ENCODE results near the gene ANGPT4. TPM values are rescaled to one million over a fixed set of nuclear protein-coding genes. Genes with fewer than 3 reads are reported as not detected.

ANGPT4 gene, protein sequence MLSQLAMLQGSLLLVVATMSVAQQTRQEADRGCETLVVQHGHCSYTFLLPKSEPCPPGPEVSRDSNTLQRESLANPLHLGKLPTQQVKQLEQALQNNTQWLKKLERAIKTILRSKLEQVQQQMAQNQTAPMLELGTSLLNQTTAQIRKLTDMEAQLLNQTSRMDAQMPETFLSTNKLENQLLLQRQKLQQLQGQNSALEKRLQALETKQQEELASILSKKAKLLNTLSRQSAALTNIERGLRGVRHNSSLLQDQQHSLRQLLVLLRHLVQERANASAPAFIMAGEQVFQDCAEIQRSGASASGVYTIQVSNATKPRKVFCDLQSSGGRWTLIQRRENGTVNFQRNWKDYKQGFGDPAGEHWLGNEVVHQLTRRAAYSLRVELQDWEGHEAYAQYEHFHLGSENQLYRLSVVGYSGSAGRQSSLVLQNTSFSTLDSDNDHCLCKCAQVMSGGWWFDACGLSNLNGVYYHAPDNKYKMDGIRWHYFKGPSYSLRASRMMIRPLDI
- not detected for polyA plus RNA-seq (2012; ENCODE audit: low read depth, missing spikeins)

DNA sequence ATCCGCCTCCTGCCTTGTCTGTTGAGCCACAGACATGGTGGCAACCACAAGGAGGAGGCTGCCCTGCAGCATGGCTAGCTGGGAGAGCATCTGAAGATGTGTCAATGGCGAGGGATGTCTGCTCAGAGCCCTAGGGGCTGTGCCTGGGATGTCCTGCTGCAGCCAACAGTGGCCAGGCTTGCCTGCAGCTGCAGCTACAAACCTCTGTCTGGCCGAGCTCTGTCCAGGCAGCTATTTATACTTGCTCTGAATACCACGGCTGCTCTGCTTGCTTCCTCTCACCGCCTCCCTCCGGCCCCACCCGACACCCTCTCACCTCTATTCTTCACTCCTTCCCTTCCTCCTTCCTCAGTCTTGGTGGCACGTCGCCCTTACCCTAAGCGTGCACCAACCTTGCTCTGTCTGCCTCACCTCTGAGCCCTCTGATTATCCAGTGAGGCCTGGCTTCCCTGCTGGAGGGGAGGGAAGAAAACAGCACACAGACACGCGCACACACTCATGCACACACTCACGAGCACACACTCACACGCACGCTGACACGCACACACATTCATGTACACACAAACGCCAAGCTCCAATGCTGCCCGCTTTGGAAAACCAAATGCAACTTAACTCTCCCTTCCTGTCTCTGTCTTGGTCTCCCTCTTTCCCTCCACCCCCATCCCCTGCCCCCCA, at the start of gene ANGPT4:
TSS of gene ANGPT4 (minus strand) at position 210 of the 675 bp plus-strand sequence. CDS start at position 90, 120 bp downstream.
- FAIRE-seq (no peak), DNase-seq (ENCODE audit: insufficient read length, low spot score) (no peak)
- TF ChIP-seq SPI1 (IDR thresholded peaks at IDR 0.05; ENCODE audit: low read depth, low read length) (no peak), POU2F2 (IDR thresholded peaks at IDR 0.05; ENCODE audit: low read depth, low read length) (no peak), POLR2A (IDR thresholded peaks at IDR 0.05; ENCODE audit: low read depth, low read length) (no peak), POLR2AphosphoS5 (IDR thresholded peaks at IDR 0.05; ENCODE audit: low read depth, low read length) (no peak), PAX5 (IDR thresholded peaks at IDR 0.05; ENCODE audit: insufficient read depth, low read length, severe bottlenecking) (no peak)

DNA sequence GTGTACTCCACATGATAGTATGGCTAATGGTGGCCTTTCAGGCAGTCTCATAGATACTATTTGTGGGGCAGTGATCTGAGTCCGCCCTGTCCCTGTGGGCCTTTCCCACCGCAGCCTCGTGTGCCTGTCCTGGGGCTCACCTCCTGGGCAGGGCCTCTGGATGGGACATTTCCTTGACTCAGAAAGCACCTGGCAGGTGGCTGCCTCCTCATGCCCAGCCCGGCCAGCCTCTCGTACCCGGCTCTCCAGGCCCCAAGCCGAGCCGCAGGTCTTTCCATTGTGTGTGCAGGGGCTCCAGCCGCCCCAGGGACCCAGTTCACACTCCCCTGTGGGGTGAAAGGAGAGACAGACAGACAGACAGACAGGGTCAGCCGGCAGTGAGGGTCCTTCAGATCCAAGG, 47.7 kb upstream of the ANGPT4 start:
- FAIRE-seq (no peak), DNase-seq (ENCODE audit: insufficient read length, low spot score) (no peak)
- TF ChIP-seq PAX5 (IDR thresholded peaks at IDR 0.05; ENCODE audit: insufficient read depth, low read length, severe bottlenecking) (no peak), POLR2AphosphoS5 (IDR thresholded peaks at IDR 0.05; ENCODE audit: low read depth, low read length) (no peak), TAF1 (IDR thresholded peaks at IDR 0.05; ENCODE audit: low read depth, low read length) (no peak), POU2F2 (IDR thresholded peaks at IDR 0.05; ENCODE audit: low read depth, low read length) (no peak), POLR2A (IDR thresholded peaks at IDR 0.05; ENCODE audit: low read depth, low read length) (no peak), SPI1 (IDR thresholded peaks at IDR 0.05; ENCODE audit: low read depth, low read length) (no peak)

DNA sequence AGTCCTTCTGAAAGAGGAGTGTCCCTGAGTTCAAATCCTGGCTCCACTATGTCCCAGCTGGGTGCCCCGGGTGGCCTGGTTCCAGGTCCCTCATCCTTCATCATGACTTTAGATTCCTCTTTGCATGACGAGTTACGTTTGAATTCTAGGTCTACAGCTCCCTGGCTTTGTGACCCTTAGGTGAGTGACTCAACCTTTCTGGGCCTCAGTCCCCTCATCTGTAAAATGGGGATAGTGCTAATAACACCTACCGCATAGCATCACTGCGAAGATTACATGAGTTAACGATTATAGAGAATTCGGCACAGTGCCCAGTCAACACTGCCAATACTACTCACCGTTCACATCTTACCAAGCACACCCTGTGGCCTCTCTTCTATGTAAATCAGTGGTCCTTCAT, 46.5 kb upstream of the ANGPT4 start:
- FAIRE-seq = no peak
- DNase-seq (ENCODE audit: insufficient read length, low spot score) = no peak
- TF ChIP-seq POU2F2 (IDR thresholded peaks at IDR 0.05; ENCODE audit: low read depth, low read length) = no peak
- TF ChIP-seq TAF1 (IDR thresholded peaks at IDR 0.05; ENCODE audit: low read depth, low read length) = no peak
- no peak for TF ChIP-seq POLR2A (IDR thresholded peaks at IDR 0.05; ENCODE audit: low read depth, low read length)
- no peak for TF ChIP-seq PAX5 (IDR thresholded peaks at IDR 0.05; ENCODE audit: insufficient read depth, low read length, severe bottlenecking)
- TF ChIP-seq POLR2AphosphoS5 (IDR thresholded peaks at IDR 0.05; ENCODE audit: low read depth, low read length) = no peak
- no peak for TF ChIP-seq SPI1 (IDR thresholded peaks at IDR 0.05; ENCODE audit: low read depth, low read length)

DNA sequence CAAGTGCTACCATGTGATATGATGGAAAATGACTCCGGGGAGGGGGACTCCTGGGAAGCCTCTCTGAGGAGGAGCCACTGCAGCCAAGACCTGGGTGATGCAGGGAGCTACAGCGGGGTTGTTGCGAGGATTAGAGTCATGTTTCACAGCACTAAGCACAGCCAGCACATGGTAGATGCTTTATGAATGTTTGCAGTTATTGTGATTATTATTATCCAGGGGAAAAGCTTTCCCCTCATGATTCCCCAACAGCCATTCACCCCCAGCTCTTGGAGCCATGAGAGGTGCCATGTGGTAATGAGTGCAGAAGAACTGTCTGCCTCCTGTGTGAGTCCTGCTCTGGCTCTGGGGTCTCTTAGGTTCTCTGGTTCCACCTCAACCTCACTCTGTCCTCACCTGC, 46.1 kb upstream of the ANGPT4 start:
- FAIRE-seq (no peak), DNase-seq (ENCODE audit: insufficient read length, low spot score) (no peak)
- TF ChIP-seq SPI1 (IDR thresholded peaks at IDR 0.05; ENCODE audit: low read depth, low read length) (no peak), POLR2A (IDR thresholded peaks at IDR 0.05; ENCODE audit: low read depth, low read length) (no peak), POLR2AphosphoS5 (IDR thresholded peaks at IDR 0.05; ENCODE audit: low read depth, low read length) (no peak), PAX5 (IDR thresholded peaks at IDR 0.05; ENCODE audit: insufficient read depth, low read length, severe bottlenecking) (no peak), POU2F2 (IDR thresholded peaks at IDR 0.05; ENCODE audit: low read depth, low read length) (no peak), TAF1 (IDR thresholded peaks at IDR 0.05; ENCODE audit: low read depth, low read length) (no peak)

DNA sequence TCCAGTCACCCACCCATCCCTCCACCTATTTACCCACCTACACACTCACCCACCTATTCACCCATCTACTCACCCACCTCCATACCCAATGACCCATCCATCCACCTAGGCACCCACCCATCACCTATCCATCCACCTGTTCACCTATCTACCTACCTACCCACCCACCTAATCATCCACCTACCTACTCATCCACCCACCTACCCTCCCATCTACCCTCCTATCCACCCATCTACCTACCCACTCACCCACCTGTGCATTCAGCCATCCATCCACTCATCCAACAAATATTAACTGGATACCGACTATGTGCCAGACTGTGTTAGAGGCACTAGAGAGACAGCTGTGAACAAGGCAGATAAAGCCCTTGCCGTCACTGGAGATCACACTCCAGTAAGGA, 45.6 kb upstream of the ANGPT4 start:
- no peak for FAIRE-seq
- no peak for TF ChIP-seq TAF1 (IDR thresholded peaks at IDR 0.05; ENCODE audit: low read depth, low read length)

DNA sequence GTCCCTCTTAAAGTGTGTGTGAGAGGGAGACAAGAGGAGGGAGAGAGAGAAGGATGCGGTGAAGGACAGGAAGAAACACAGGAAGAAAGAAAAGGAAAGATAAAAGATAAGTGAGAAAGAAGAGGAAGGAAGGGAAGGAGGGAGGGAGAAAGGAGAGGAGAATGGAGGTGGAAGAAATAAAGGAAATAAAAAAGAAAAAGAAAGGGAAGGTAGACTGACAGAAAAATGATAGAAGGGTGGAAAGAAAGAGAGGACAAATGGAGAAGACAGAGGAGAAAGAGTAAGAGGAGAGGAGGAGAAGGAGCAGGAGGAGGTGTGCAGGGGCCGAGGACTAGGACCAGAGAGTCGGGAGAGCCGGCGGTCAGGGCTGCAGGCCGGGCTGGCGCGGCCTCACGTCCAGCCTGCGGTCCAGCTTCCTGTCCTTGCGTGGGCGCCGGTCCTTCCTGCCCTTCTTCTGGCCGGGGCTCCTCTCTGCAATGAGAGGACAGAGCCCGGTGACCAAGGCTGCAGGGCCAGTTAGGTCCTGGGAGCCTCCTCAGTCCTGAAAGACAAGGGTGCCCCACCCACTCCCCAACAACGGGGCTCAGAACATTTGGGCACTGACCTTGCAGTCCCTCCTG, 44.0 kb upstream of the ANGPT4 start:
- FAIRE-seq (no peak), DNase-seq (ENCODE audit: insufficient read length, low spot score) (no peak)

More for the DNA sequence above, 45.6 kb upstream of the ANGPT4 start:
- no peak for DNase-seq (ENCODE audit: insufficient read length, low spot score)

DNA sequence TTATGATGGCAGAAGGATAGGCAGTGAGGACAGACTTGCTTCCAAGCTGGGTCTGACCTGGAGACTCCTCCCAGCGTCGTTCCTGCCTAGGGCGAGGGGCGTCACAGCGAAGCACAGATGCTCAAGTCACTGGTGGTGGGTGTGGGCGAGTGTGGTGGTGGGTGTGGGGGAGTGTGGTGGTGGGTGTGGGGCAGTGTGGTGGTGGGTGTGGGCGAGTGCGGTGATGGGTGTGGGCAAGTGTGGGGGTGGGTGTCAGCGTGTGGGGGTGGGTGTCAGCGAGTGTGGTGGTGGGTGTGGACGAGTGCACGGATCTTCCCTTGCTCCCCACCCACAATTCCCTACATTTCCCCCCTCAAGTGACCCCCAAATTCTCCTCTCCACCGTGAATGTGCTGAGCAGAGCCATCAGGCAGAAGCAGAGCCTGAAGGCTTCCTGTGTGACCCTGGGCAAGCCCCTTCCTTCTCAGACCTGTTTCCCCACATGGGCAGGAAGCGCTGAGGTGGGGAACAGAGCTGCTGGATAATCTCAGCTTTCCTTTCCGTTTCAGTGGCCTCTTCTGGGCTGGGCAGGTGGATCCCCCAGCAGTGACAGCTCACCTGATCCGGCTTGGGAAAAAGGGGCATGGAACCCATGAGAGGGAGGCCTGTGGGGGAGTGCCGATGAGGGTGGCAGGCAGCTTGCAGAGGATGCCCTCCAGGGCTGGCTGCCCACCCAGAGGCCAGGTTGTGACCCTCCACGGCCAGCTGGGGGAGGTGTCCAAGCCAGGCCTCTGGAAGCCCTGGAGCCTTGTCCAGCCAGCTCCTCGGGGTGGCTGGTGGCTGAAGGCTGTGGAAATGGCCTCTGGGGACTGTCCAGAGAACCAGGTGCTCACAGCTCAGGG, 43.0 kb upstream of the ANGPT4 start:
- FAIRE-seq = no peak
- DNase-seq (ENCODE audit: insufficient read length, low spot score) = no peak

More for the DNA sequence above, 44.0 kb upstream of the ANGPT4 start:
- no peak for TF ChIP-seq PAX5 (IDR thresholded peaks at IDR 0.05; ENCODE audit: insufficient read depth, low read length, severe bottlenecking)
- TF ChIP-seq POLR2A (IDR thresholded peaks at IDR 0.05; ENCODE audit: low read depth, low read length) = no peak
- TF ChIP-seq SPI1 (IDR thresholded peaks at IDR 0.05; ENCODE audit: low read depth, low read length) = no peak
- no peak for TF ChIP-seq TAF1 (IDR thresholded peaks at IDR 0.05; ENCODE audit: low read depth, low read length)
- TF ChIP-seq POU2F2 (IDR thresholded peaks at IDR 0.05; ENCODE audit: low read depth, low read length) = no peak
- no peak for TF ChIP-seq POLR2AphosphoS5 (IDR thresholded peaks at IDR 0.05; ENCODE audit: low read depth, low read length)

DNA sequence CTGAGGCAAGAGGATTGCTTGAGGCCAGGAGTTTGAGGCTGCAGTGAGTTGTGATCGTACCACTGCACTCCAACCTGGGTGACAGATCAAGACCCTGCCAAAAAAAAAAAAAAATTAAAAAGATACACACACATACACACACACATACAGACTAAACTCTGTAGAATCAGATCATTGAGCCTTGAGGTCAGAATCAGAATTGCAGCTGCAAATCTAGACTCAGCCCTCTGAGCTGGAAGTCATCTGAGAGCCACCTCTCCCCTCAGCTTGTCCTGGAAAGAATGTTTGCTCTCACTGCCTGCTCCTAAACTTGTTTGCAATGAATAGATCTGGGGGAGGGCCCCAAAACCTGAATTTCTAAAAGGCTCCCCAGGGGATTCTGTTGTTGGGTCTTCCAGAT, 41.4 kb upstream of the ANGPT4 start:
- DNase-seq (ENCODE audit: insufficient read length, low spot score) (no peak), FAIRE-seq (no peak)
- TF ChIP-seq TAF1 (IDR thresholded peaks at IDR 0.05; ENCODE audit: low read depth, low read length) (no peak), POU2F2 (IDR thresholded peaks at IDR 0.05; ENCODE audit: low read depth, low read length) (no peak), POLR2A (IDR thresholded peaks at IDR 0.05; ENCODE audit: low read depth, low read length) (no peak), PAX5 (IDR thresholded peaks at IDR 0.05; ENCODE audit: insufficient read depth, low read length, severe bottlenecking) (no peak), POLR2AphosphoS5 (IDR thresholded peaks at IDR 0.05; ENCODE audit: low read depth, low read length) (no peak), SPI1 (IDR thresholded peaks at IDR 0.05; ENCODE audit: low read depth, low read length) (no peak)

More for the DNA sequence above, 43.0 kb upstream of the ANGPT4 start:
- TF ChIP-seq PAX5 (IDR thresholded peaks at IDR 0.05; ENCODE audit: insufficient read depth, low read length, severe bottlenecking) (no peak), POLR2A (IDR thresholded peaks at IDR 0.05; ENCODE audit: low read depth, low read length) (no peak), SPI1 (IDR thresholded peaks at IDR 0.05; ENCODE audit: low read depth, low read length) (no peak), POU2F2 (IDR thresholded peaks at IDR 0.05; ENCODE audit: low read depth, low read length) (no peak), POLR2AphosphoS5 (IDR thresholded peaks at IDR 0.05; ENCODE audit: low read depth, low read length) (no peak)
